Prostate gland (tissue), 2 donors: ENCODE data around the gene TNS3. TPM values are rescaled to one million over a fixed set of nuclear protein-coding genes. Genes with fewer than 3 reads are reported as not detected.

Experiments used
- DNase-seq: peaks from one replicate; pipeline ENCODE4 v3.0.0-alpha.2; 2019; ENCODE audit warnings: low spot score
- H3K27ac ChIP-seq, 2 donors: fragments of 200-600 bp; sonication (generic); 2 replicates each; pipeline ENCODE4 v1.5.1; 2017 to 2019
- H3K27me3 ChIP-seq: fragments of 200-600 bp; sonication (generic); replicated peaks from 2 replicates; pipeline ENCODE4 v1.5.1; 2019; ENCODE audit not compliant: insufficient read depth
- H3K36me3 ChIP-seq, 2 donors: fragments of 200-600 bp; sonication (generic); 1 replicate in 1 of 2; 2 replicates in 1 of 2; pipeline versions ENCODE4 v1.5.1 to v1.8.1; 2017 to 2019
- H3K4me1 ChIP-seq: fragments of 200-600 bp; sonication (generic); replicated peaks from 2 replicates; pipeline ENCODE4 v1.5.1; 2019
- H3K4me3 ChIP-seq, 2 donors: fragments of 200-600 bp; sonication (generic); 2 replicates each; pipeline ENCODE4 v1.5.1; 2017 to 2019
- H3K9me3 ChIP-seq: fragments of 200-600 bp; sonication (generic); 2 replicates; pipeline ENCODE4 v1.5.1; 2017
- CTCF ChIP-seq, 4 experiments: fragments of 200-600 bp in 2 of 4; fragments of 450-650 bp in 2 of 4; sonication (generic) in 2 of 4; IDR thresholded peaks; 1 replicate in 3 of 4; 2 replicates in 1 of 4; pipeline ENCODE4 v1.5.1; 2016 to 2019; ENCODE audit warnings: antibody characterized with exemption in 4 of 4, mild to moderate bottlenecking in 2 of 4, moderate library complexity in 2 of 4
- POLR2A ChIP-seq: fragments of 450-650 bp; IDR thresholded peaks from one replicate; pipeline ENCODE4 v1.6.1; 2016; ENCODE audit warnings: antibody characterized with exemption, mild to moderate bottlenecking
- POLR2AphosphoS5 ChIP-seq: sonication (generic); formaldehyde crosslinking; IDR thresholded peaks from one replicate; pipeline ENCODE4 v1.6.1; 2017; ENCODE audit warnings: antibody characterized with exemption
- WGBS: methylation state at CpG from one replicate; pipeline ENCODE4 v1.1.5; 2018; 5-methylcytosine and 5-hydroxymethylcytosine counted together
- intact Hi-C: fragments of 100-400 bp; cut with DNase I; formaldehyde crosslinking; loops from one replicate; pipeline ENCODE4 v1.14.2; 2022
- total RNA-seq, 2 donors: library from RNA; depleted of rRNA; stranded (reverse); fragments of >200 nt; gene quantifications; one replicate each; pipeline ENCODE4 v1.1.0, GENCODE V29; 2016

TNS3 gene
- total RNA-seq, 2 donors from 2014 or later: 19.5 to 95.8 TPM

GRCh38 chr7:47504551-47505311, 77.2 kb downstream of the TNS3 start:
- no peak overlapping the region for H3K27ac ChIP-seq
- H3K4me3 ChIP-seq: no peak overlapping the region
- WGBS: 91% methylated on average over 14 of the region's 14 CpGs
- DNase-seq: no peak
- intact Hi-C loops: loop anchor here (5.0 kb wide), 1 partner anchor 47 kb away; no protein-coding TSS in a partner anchor
- no peaks in the 10 kb centered on the region for H3K4me1 ChIP-seq
- TF ChIP-seq POLR2A (no peak), POLR2AphosphoS5 (no peak), CTCF (IDR thresholded peaks at IDR 0.05) (no peak)
- no peaks in the 10 kb centered on the region for H3K36me3 ChIP-seq
- H3K9me3 ChIP-seq: no peaks in the 10 kb centered on the region
- H3K27me3 ChIP-seq: no peaks in the 10 kb centered on the region

GRCh38 chr7:47503281-47503680, 78.6 kb downstream of the TNS3 start:
- no peak overlapping the region for H3K27ac ChIP-seq
- H3K36me3 ChIP-seq: no peaks in the 10 kb centered on the region
- H3K9me3 ChIP-seq: no peaks in the 10 kb centered on the region
- intact Hi-C loops: no loop called here
- H3K4me1 ChIP-seq: no peaks in the 10 kb centered on the region
- no peak for TF ChIP-seq POLR2AphosphoS5
- no peak for TF ChIP-seq POLR2A
- no peak for TF ChIP-seq CTCF (IDR thresholded peaks at IDR 0.05)
- no peak for DNase-seq
- H3K27me3 ChIP-seq: no peaks in the 10 kb centered on the region
- H3K4me3 ChIP-seq: no peak overlapping the region

- intact Hi-C loops: no loop called here
- no peak overlapping the region for H3K4me3 ChIP-seq
- H3K9me3 ChIP-seq: no peaks in the 10 kb centered on the region
- no peaks in the 10 kb centered on the region for H3K4me1 ChIP-seq
- H3K36me3 ChIP-seq: no peaks in the 10 kb centered on the region
- H3K27ac ChIP-seq: no peak overlapping the region
- WGBS: 69% methylated on average over 12 of the region's 12 CpGs
- no peaks in the 10 kb centered on the region for H3K27me3 ChIP-seq
- TF ChIP-seq CTCF (IDR thresholded peaks at IDR 0.05): no peak
- no peak for DNase-seq
Measured at GRCh38 chr7:47502240-47502877, 79.6 kb downstream of the TNS3 start.

- Histone ChIP-seq H3K4me1 (no peaks in the 10 kb centered on the region), H3K27me3 (no peaks in the 10 kb centered on the region), H3K9me3 (no peaks in the 10 kb centered on the region), H3K27ac (no peak overlapping the region), H3K4me3 (no peak overlapping the region), H3K36me3 (no peaks in the 10 kb centered on the region)
- WGBS: 86% methylated on average over 11 of the region's 11 CpGs
- DNase-seq: no peak
- intact Hi-C loops: no loop called here
- TF ChIP-seq CTCF (IDR thresholded peaks at IDR 0.05) (no peak), POLR2AphosphoS5 (no peak), POLR2A (no peak)
Measured at GRCh38 chr7:47501406-47501805, 80.5 kb downstream of the TNS3 start.

- WGBS: 37% methylated on average over 15 of the region's 15 CpGs
- intact Hi-C loops: no loop called here
- Histone ChIP-seq H3K4me3 (no peak overlapping the region), H3K36me3 (no peaks in the 10 kb centered on the region), H3K27me3 (no peaks in the 10 kb centered on the region), H3K4me1 (no peaks in the 10 kb centered on the region), H3K9me3 (no peaks in the 10 kb centered on the region), H3K27ac (no peak overlapping the region)
- TF ChIP-seq POLR2AphosphoS5 (no peak), POLR2A (no peak), CTCF (IDR thresholded peaks at IDR 0.05) (no peak)
- DNase-seq: peak; percentile 27
Measured at GRCh38 chr7:47500103-47500563, 81.8 kb downstream of the TNS3 start.
